Right lobe of liver (tissue), 6 donors: ENCODE data around the gene KAT2B. TPM values are rescaled to one million over a fixed set of nuclear protein-coding genes. Genes with fewer than 3 reads are reported as not detected.
A peak's percentile ranks its signal among the peaks of the same experiment; 100 is the strongest.

ENCODE experiments used
- ATAC-seq, 4 donors: fragments of 200-7000 bp; cut with Tn5 transposase; one replicate each; pipeline ENCODE4 v1.9.1; 2020; ENCODE audit warnings: mild to moderate bottlenecking in 4 of 4, moderate library complexity in 4 of 4
- DNase-seq, 3 donors: peaks; one replicate each; pipeline ENCODE4 v3.0.0-alpha.2; 2020
- H3K27ac ChIP-seq, 3 donors: fragments of 200-600 bp; one replicate each; pipeline ENCODE4 v1.8.0; 2022
- H3K27me3 ChIP-seq, 2 donors: fragments of 200-600 bp; one replicate each; pipeline ENCODE4 v1.8.0; 2022
- H3K36me3 ChIP-seq, 4 donors: fragments of 200-600 bp; sonication (generic) in 1 of 4; one replicate each; pipeline versions ENCODE4 v1.5.1 to v1.8.0; 2017 to 2022; ENCODE audit warnings: control low read depth in 1 of 4
- H3K4me1 ChIP-seq, 4 donors: fragments of 200-600 bp; sonication (generic) in 1 of 4; one replicate each; pipeline versions ENCODE4 v1.5.1 to v1.8.0; 2017 to 2022; ENCODE audit warnings: control low read depth in 1 of 4
- H3K4me3 ChIP-seq, 3 donors: fragments of 200-600 bp; one replicate each; pipeline ENCODE4 v1.8.0; 2022
- H3K9me3 ChIP-seq, 4 donors: fragments of 200-600 bp; sonication (generic) in 1 of 4; one replicate each; pipeline versions ENCODE4 v1.5.1 to v1.8.0; 2017 to 2022; ENCODE audit warnings: control low read depth in 1 of 4
- POLR2A ChIP-seq: fragments of 450-650 bp; IDR thresholded peaks from one replicate; pipeline ENCODE4 v1.6.1; 2017; ENCODE audit warnings: antibody characterized with exemption, mild to moderate bottlenecking
- WGBS: methylation state at CpG from one replicate; pipeline ENCODE4 v1.1.6; 2018; ENCODE audit warnings: low coverage, low lambda C conversion rate; ENCODE audit not compliant: insufficient coverage; ENCODE audit errors: missing lambda C conversion rate; 5-methylcytosine and 5-hydroxymethylcytosine counted together
- intact Hi-C, 2 donors: fragments of 100-400 bp; cut with DNase I; formaldehyde crosslinking; loops; one replicate each; pipeline versions ENCODE4 v1.11.2 to v1.14.1; 2022
- total RNA-seq, 6 experiments: library from RNA; depleted of rRNA in 2 of 6; stranded (reverse); fragments of >200 nt in 2 of 6; fragmentation: NEBNext Ultra II Directional in 3 of 6; extraction: Animal tissue kit (Norgen Biotek cat#: 25700) in 3 of 6; gene quantifications; one replicate each; pipeline versions ENCODE4 v1.1.0 to v1.2.4, GENCODE V29; 2016 to 2023
- TF ChIP-seq, protein P1 (sequence below), 4 donors: fragments of 200-600 bp in 3 of 4; fragments of 450-650 bp in 1 of 4; IDR thresholded peaks; one replicate each; pipeline versions ENCODE4 v1.5.1 to v1.8.0; 2016 to 2022; ENCODE audit warnings: antibody characterized with exemption in 4 of 4, mild to moderate bottlenecking in 2 of 4
- donor health status: DM: no; HTN: yes; CAD: no.
- donor health status: DM: no; HTN: no; CAD: no.
- donor health status: DM: no; HTN: no; CAD: no.
- donor health status: DM: no; HTN: yes; CAD: no.
- donor health status: DM: no; HTN: yes; CAD: no.

KAT2B gene
- total RNA-seq, 6 experiments from 2014 or later = 25.6 to 35.7 (median 30.3) TPM

DNA sequence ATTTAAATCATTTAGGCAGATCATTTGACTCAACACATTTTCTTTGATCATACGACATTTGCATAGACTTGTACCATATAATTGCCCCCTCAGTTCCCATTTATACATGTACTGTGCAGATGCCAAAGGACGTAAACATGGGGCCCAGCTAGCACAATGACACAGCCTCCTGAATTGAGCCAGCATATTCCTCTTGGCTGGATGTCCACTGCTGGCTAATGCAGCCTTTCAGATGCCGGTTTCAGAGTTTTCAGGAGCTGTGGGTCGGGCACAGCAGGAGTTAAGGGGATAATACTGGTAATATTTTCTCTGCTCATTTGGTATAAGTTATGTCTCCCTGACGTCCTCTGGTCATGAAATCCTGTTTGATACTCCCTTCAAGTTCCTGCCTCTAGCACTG lies 39.4 kb downstream of the KAT2B start:
- peaks cover 0 to 22% (median 11%) of the 10 kb centered on the region in 4 donors for H3K4me1 ChIP-seq
- ATAC-seq = no peak
- DNase-seq = no peak
- TF ChIP-seq, protein P1, sequence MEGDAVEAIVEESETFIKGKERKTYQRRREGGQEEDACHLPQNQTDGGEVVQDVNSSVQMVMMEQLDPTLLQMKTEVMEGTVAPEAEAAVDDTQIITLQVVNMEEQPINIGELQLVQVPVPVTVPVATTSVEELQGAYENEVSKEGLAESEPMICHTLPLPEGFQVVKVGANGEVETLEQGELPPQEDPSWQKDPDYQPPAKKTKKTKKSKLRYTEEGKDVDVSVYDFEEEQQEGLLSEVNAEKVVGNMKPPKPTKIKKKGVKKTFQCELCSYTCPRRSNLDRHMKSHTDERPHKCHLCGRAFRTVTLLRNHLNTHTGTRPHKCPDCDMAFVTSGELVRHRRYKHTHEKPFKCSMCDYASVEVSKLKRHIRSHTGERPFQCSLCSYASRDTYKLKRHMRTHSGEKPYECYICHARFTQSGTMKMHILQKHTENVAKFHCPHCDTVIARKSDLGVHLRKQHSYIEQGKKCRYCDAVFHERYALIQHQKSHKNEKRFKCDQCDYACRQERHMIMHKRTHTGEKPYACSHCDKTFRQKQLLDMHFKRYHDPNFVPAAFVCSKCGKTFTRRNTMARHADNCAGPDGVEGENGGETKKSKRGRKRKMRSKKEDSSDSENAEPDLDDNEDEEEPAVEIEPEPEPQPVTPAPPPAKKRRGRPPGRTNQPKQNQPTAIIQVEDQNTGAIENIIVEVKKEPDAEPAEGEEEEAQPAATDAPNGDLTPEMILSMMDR (IDR thresholded peaks at IDR 0.05) = no peak
- no peak for TF ChIP-seq POLR2A
- H3K27ac ChIP-seq = no peak overlapping the region
- intact Hi-C loops = no loop called here
- 83% methylated on average over 5 of the region's 5 CpGs for WGBS
- H3K27me3 ChIP-seq = no peaks in the 10 kb centered on the region
- no peaks in the 10 kb centered on the region for H3K36me3 ChIP-seq
- no peak overlapping the region for H3K4me3 ChIP-seq
- H3K9me3 ChIP-seq = no peaks in the 10 kb centered on the region

DNA sequence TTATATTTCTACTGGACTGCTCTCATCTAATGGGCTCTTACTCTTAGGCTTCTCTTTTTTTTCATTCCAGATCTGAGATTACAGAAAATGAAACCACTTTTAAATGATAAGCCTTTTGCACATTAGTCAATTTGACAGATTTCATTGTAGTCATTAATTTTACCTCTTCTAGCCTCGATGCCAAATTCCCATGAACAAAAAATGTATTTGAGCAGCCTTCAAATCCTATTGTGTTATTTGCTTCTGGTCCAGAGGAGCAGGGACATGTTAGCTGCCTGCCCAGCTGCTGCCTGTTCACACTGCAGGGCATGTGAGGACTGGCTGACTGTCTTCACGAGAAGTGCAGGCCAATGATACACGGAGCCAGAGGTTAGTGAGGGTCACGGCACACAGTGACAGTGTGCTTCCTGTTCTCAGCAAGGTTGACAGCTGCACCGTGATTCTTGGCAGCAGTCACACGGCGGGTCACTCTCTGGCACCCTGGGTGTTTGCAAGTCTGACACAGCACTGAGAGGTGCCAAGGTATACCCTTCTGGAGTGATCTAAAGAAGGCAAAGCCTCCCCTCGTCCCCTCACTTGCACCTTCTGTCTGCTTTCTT lies 40.8 kb downstream of the KAT2B start:
- Histone ChIP-seq H3K27ac (peak overlapping the region; percentile 23 to 73 (median 26)), H3K4me3 (no peak overlapping the region), H3K27me3 (no peaks in the 10 kb centered on the region), H3K4me1 (peaks cover 0 to 22% (median 11%) of the 10 kb centered on the region in 4 donors), H3K36me3 (no peaks in the 10 kb centered on the region), H3K9me3 (no peaks in the 10 kb centered on the region)
- peak; percentile 41 for TF ChIP-seq POLR2A
- TF ChIP-seq, protein P1 (IDR thresholded peaks at IDR 0.05) = no peak
- intact Hi-C loops = no loop called here
- 1% methylated on average over 8 of the region's 8 CpGs for WGBS
- peak; percentile 89 to 96 (median 94) for DNase-seq
- ATAC-seq = peak; percentile 99 to 100 (median 100)

DNA sequence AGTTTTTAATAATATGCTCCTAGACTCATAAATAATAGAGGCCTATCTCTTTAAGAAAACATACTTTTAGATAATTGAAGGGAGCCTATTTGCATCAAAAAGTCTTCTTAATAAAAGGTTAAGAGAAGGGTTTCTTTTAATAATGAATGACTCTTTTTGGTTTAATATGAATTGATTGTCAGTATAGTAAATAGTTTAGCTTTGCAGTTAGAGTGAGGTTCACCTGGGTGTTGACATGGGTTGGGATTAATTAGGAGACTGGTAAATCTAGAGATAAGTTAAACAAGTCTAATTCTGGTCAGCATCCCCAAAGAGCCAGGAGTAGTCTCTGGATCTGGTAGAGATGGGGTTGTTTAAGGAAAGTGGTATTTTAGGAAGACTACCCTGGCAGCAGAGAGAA lies 43.0 kb downstream of the KAT2B start:
- Histone ChIP-seq H3K36me3 (no peaks in the 10 kb centered on the region), H3K27me3 (no peaks in the 10 kb centered on the region), H3K4me1 (peaks cover 0 to 22% (median 11%) of the 10 kb centered on the region in 4 donors), H3K27ac (no peak overlapping the region), H3K4me3 (no peak overlapping the region), H3K9me3 (no peaks in the 10 kb centered on the region)
- ATAC-seq (no peak), DNase-seq (no peak)
- no peak for TF ChIP-seq POLR2A
- TF ChIP-seq, protein P1 (IDR thresholded peaks at IDR 0.05) = no peak
- intact Hi-C loops = no loop called here

DNA sequence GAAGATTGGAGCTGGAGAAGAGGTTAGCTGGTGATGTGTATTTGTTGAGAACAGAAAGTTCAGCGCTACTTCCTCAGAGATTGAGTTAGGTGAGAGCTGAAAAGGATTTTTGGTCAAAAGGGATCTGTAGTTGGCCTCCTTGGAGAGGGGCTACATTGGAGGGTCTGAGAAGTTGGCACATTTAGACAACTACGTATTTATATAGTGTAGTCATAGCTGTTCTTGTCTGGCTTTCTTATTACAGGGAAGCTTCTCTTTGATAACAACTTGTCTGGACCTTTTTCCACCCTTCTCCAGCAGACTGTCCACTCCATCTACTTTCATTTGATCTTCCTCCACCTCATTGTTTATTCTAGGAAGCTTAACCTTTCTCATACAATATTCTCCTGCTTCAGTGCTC lies 43.7 kb downstream of the KAT2B start:
- Histone ChIP-seq H3K9me3 (no peaks in the 10 kb centered on the region), H3K4me1 (peaks cover 0 to 22% (median 11%) of the 10 kb centered on the region in 4 donors), H3K27ac (no peak overlapping the region), H3K27me3 (no peaks in the 10 kb centered on the region), H3K4me3 (no peak overlapping the region), H3K36me3 (no peaks in the 10 kb centered on the region)
- ATAC-seq (no peak), DNase-seq (no peak)
- intact Hi-C loops = no loop called here
- 70% methylated on average over 2 of the region's 2 CpGs for WGBS
- TF ChIP-seq, protein P1 (IDR thresholded peaks at IDR 0.05) = no peak
- TF ChIP-seq POLR2A = no peak
